ENCODE data around the gene MGLL. TPM values are rescaled to one million over a fixed set of nuclear protein-coding genes. Genes with fewer than 3 reads are reported as not detected.

The MGLL gene
- total RNA-seq, 1 experiment from 2014 or later: 0.94 TPM

DNA sequence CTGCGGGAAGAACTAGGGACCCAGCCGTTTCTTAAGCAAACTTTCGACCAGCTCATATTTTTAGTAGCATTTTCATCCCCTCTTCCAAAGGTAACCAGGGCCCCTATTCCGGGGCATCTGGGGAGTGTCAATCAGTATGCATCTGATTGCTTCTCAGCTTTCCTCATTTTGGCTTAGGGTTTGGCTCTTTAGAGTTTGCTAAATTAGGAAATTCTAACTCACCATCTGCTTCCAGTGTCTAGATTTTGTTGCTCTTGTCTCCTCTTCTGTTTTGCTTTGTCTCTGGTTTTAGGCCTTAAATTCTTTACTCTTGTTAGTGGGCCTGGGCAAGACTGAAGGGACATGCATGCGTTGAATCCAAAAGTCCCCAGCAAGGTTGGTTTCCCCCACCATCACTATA is 159.2 kb downstream of the MGLL start (continued):
- TF ChIP-seq, protein P1, sequence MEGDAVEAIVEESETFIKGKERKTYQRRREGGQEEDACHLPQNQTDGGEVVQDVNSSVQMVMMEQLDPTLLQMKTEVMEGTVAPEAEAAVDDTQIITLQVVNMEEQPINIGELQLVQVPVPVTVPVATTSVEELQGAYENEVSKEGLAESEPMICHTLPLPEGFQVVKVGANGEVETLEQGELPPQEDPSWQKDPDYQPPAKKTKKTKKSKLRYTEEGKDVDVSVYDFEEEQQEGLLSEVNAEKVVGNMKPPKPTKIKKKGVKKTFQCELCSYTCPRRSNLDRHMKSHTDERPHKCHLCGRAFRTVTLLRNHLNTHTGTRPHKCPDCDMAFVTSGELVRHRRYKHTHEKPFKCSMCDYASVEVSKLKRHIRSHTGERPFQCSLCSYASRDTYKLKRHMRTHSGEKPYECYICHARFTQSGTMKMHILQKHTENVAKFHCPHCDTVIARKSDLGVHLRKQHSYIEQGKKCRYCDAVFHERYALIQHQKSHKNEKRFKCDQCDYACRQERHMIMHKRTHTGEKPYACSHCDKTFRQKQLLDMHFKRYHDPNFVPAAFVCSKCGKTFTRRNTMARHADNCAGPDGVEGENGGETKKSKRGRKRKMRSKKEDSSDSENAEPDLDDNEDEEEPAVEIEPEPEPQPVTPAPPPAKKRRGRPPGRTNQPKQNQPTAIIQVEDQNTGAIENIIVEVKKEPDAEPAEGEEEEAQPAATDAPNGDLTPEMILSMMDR (IDR thresholded peaks at IDR 0.05): no peak
- TF ChIP-seq, protein P2, sequence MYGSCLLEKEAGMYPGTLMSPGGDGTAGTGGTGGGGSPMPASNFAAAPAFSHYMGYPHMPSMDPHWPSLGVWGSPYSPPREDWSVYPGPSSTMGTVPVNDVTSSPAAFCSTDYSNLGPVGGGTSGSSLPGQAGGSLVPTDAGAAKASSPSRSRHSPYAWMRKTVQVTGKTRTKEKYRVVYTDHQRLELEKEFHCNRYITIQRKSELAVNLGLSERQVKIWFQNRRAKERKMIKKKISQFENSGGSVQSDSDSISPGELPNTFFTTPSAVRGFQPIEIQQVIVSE (CRISPR knock-in tag; IDR thresholded peaks at IDR 0.05; ENCODE audit: borderline replicate concordance): no peak
- TF ChIP-seq EMX1 (CRISPR knock-in tag; IDR thresholded peaks at IDR 0.05): no peak
- TF ChIP-seq TCF7 (CRISPR knock-in tag; IDR thresholded peaks at IDR 0.05; ENCODE audit: low read depth): no peak
- TF ChIP-seq, protein P3, sequence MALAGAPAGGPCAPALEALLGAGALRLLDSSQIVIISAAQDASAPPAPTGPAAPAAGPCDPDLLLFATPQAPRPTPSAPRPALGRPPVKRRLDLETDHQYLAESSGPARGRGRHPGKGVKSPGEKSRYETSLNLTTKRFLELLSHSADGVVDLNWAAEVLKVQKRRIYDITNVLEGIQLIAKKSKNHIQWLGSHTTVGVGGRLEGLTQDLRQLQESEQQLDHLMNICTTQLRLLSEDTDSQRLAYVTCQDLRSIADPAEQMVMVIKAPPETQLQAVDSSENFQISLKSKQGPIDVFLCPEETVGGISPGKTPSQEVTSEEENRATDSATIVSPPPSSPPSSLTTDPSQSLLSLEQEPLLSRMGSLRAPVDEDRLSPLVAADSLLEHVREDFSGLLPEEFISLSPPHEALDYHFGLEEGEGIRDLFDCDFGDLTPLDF (CRISPR knock-in tag; IDR thresholded peaks at IDR 0.05): no peak
- no peak for TF ChIP-seq CREM (CRISPR knock-in tag; IDR thresholded peaks at IDR 0.05)
- TF ChIP-seq HMGA2 (CRISPR knock-in tag; IDR thresholded peaks at IDR 0.05): no peak
- TF ChIP-seq, protein P4, sequence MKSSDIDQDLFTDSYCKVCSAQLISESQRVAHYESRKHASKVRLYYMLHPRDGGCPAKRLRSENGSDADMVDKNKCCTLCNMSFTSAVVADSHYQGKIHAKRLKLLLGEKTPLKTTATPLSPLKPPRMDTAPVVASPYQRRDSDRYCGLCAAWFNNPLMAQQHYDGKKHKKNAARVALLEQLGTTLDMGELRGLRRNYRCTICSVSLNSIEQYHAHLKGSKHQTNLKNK (CRISPR knock-in tag; IDR thresholded peaks at IDR 0.05): no peak
- no peak for TF ChIP-seq SMAD3 (CRISPR knock-in tag; IDR thresholded peaks at IDR 0.05; ENCODE audit: borderline replicate concordance)
- TF ChIP-seq IRF2 (CRISPR knock-in tag; IDR thresholded peaks at IDR 0.05; ENCODE audit: borderline replicate concordance, low read depth): no peak
- TF ChIP-seq NR3C1 (CRISPR knock-in tag; conservative IDR thresholded peaks at IDR 0.05; ENCODE audit: low read depth): no peak
- TF ChIP-seq, protein P5, sequence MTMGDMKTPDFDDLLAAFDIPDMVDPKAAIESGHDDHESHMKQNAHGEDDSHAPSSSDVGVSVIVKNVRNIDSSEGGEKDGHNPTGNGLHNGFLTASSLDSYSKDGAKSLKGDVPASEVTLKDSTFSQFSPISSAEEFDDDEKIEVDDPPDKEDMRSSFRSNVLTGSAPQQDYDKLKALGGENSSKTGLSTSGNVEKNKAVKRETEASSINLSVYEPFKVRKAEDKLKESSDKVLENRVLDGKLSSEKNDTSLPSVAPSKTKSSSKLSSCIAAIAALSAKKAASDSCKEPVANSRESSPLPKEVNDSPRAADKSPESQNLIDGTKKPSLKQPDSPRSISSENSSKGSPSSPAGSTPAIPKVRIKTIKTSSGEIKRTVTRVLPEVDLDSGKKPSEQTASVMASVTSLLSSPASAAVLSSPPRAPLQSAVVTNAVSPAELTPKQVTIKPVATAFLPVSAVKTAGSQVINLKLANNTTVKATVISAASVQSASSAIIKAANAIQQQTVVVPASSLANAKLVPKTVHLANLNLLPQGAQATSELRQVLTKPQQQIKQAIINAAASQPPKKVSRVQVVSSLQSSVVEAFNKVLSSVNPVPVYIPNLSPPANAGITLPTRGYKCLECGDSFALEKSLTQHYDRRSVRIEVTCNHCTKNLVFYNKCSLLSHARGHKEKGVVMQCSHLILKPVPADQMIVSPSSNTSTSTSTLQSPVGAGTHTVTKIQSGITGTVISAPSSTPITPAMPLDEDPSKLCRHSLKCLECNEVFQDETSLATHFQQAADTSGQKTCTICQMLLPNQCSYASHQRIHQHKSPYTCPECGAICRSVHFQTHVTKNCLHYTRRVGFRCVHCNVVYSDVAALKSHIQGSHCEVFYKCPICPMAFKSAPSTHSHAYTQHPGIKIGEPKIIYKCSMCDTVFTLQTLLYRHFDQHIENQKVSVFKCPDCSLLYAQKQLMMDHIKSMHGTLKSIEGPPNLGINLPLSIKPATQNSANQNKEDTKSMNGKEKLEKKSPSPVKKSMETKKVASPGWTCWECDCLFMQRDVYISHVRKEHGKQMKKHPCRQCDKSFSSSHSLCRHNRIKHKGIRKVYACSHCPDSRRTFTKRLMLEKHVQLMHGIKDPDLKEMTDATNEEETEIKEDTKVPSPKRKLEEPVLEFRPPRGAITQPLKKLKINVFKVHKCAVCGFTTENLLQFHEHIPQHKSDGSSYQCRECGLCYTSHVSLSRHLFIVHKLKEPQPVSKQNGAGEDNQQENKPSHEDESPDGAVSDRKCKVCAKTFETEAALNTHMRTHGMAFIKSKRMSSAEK (CRISPR knock-in tag; IDR thresholded peaks at IDR 0.05; ENCODE audit: borderline replicate concordance): no peak

DNA sequence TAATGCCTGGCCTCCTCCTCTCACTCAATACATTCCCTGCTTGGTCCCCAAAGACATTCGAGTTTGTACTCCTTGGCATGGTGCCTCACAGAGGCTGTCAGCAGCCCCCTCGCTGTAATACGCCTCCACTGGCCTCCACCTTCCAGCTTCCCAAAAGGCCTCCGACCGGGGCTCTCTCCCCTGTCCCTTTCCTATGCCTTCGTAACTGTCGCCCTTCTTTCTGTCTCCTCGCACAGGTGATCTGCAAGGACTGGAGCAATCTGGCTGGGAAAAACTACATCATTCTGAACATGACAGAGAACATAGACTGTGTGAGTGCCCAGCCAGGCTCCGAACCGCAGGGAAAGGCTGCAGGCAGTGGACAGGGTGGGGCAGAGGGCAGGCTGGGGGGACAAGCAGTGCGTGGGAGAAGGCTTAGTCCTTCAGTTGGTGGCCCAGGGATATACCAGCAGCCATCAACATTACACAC is 160.3 kb downstream of the MGLL start:
- ChIA-PET POLR2A (no interaction called here), CTCF (interaction anchor here (1.0 to 2.5 kb wide), 3 partner anchors 10 to 87 kb away, joined by 3 to 7 read pairs (median 7); no protein-coding TSS in a partner anchor)
- H3K27me3 Mint-ChIP-seq (ENCODE audit: low read depth): no peaks in the 10 kb centered on the region
- no peak for ATAC-seq
- no peak for DNase-seq (ENCODE audit: low spot score)
- H3K4me1 Mint-ChIP-seq: no peaks in the 10 kb centered on the region
- H3K36me3 Mint-ChIP-seq: peaks cover 21% of the 10 kb centered on the region
- H3K27ac Mint-ChIP-seq: no peak overlapping the region
- no peak overlapping the region for H3K4me3 Mint-ChIP-seq
- peaks cover 8% of the 10 kb centered on the region for H3K9me3 Mint-ChIP-seq
- TF ChIP-seq MYBL2 (CRISPR knock-in tag; IDR thresholded peaks at IDR 0.05) (no peak), FOXJ3 (CRISPR knock-in tag; IDR thresholded peaks at IDR 0.05; ENCODE audit: borderline replicate concordance) (no peak), ZNF138 (CRISPR knock-in tag; conservative IDR thresholded peaks at IDR 0.05) (no peak), ZNF232 (CRISPR knock-in tag; IDR thresholded peaks at IDR 0.05) (no peak), ESRRA (CRISPR knock-in tag; IDR thresholded peaks at IDR 0.05; ENCODE audit: borderline replicate concordance) (no peak)
- TF ChIP-seq, protein P6, sequence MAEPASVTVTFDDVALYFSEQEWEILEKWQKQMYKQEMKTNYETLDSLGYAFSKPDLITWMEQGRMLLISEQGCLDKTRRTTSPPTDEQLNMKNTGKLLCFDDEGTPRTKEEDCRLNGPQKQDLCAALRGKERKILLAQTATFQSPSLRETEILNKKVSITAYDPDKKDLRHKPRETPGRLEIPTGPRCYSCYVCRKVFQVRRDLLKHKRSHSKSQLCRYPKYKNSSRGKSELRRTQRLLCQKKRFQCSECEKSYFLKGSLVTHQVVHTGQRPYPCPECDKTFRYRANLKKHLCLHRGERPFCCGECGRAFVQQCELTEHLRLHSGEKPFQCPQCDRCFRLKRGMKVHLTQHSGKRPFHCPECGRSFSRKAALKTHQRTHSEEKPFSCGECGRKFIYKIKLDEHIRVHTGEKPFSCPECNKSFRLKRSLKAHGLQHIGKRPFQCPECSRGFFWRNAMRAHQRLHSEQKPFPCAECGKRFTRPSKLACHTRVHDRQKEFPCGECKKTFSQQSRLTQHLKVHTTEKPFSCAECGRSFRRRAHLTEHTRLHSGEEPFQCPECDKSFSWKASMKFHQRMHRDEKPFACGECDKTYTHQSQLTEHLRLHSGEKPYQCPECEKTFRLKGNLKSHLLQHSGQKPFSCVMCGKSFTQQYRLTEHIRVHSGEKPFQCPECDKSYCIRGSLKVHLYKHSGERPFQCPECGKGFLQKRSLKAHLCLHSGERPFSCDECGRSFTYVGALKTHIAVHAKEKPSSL (CRISPR knock-in tag; conservative IDR thresholded peaks at IDR 0.05): no peak
- TF ChIP-seq, protein P7, sequence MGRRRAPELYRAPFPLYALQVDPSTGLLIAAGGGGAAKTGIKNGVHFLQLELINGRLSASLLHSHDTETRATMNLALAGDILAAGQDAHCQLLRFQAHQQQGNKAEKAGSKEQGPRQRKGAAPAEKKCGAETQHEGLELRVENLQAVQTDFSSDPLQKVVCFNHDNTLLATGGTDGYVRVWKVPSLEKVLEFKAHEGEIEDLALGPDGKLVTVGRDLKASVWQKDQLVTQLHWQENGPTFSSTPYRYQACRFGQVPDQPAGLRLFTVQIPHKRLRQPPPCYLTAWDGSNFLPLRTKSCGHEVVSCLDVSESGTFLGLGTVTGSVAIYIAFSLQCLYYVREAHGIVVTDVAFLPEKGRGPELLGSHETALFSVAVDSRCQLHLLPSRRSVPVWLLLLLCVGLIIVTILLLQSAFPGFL (CRISPR knock-in tag; IDR thresholded peaks at IDR 0.05; ENCODE audit: borderline replicate concordance): no peak
- TF ChIP-seq, protein P8, sequence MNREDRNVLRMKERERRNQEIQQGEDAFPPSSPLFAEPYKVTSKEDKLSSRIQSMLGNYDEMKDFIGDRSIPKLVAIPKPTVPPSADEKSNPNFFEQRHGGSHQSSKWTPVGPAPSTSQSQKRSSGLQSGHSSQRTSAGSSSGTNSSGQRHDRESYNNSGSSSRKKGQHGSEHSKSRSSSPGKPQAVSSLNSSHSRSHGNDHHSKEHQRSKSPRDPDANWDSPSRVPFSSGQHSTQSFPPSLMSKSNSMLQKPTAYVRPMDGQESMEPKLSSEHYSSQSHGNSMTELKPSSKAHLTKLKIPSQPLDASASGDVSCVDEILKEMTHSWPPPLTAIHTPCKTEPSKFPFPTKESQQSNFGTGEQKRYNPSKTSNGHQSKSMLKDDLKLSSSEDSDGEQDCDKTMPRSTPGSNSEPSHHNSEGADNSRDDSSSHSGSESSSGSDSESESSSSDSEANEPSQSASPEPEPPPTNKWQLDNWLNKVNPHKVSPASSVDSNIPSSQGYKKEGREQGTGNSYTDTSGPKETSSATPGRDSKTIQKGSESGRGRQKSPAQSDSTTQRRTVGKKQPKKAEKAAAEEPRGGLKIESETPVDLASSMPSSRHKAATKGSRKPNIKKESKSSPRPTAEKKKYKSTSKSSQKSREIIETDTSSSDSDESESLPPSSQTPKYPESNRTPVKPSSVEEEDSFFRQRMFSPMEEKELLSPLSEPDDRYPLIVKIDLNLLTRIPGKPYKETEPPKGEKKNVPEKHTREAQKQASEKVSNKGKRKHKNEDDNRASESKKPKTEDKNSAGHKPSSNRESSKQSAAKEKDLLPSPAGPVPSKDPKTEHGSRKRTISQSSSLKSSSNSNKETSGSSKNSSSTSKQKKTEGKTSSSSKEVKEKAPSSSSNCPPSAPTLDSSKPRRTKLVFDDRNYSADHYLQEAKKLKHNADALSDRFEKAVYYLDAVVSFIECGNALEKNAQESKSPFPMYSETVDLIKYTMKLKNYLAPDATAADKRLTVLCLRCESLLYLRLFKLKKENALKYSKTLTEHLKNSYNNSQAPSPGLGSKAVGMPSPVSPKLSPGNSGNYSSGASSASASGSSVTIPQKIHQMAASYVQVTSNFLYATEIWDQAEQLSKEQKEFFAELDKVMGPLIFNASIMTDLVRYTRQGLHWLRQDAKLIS (CRISPR knock-in tag; IDR thresholded peaks at IDR 0.05; ENCODE audit: borderline replicate concordance): no peak
